ENCODE results near the gene G3BP1.
"Not testable (repeated sequence)": the region's sequence is repeated elsewhere in the genome, so short reads cannot be mapped to it uniquely, and the experiment has no call there.

The G3BP1 gene

GRCh38 chr5:151751593-151751992 is 20.2 kb upstream of the G3BP1 start:
- DNase-seq (ENCODE audit: extremely low read depth in 1 of 2, low read depth in 1 of 2) = no peak

- DNase-seq (ENCODE audit: extremely low read depth in 1 of 2, low read depth in 1 of 2) = no peak
These were observed 16.4 kb upstream of the G3BP1 start for GRCh38 chr5:151755383-151755782.

- DNase-seq (ENCODE audit: extremely low read depth in 1 of 2, low read depth in 1 of 2) = peak in 1 of 2 donors; percentile 20
These were observed 14.3 kb upstream of the G3BP1 start for GRCh38 chr5:151757233-151758140.

- DNase-seq (ENCODE audit: extremely low read depth in 1 of 2, low read depth in 1 of 2) = no peak
These were observed 13.7 kb upstream of the G3BP1 start for GRCh38 chr5:151758141-151758429.

- DNase-seq (ENCODE audit: extremely low read depth in 1 of 2, low read depth in 1 of 2) = peak; percentile 81 to 85
These were observed 13.1 kb upstream of the G3BP1 start, which contains the start of gene ATOX1 for GRCh38 chr5:151758430-151759241. Gene ATOX1, minus strand, starts transcription at chr5:151758631. Its CDS starts 80 bp downstream, at chr5:151758551.

GRCh38 chr5:151764801-151765200 is 7.0 kb upstream of the G3BP1 start:
- DNase-seq (ENCODE audit: extremely low read depth in 1 of 2, low read depth in 1 of 2) = no peak

GRCh38 chr5:151766975-151767374 is 4.8 kb upstream of the G3BP1 start:
- no peak for DNase-seq (ENCODE audit: extremely low read depth in 1 of 2, low read depth in 1 of 2)

- DNase-seq (ENCODE audit: extremely low read depth in 1 of 2, low read depth in 1 of 2) = peak in 1 of 2 donors; percentile 55
These were observed 1.1 kb upstream of the G3BP1 start for GRCh38 chr5:151770383-151771258.

- no peak for DNase-seq (ENCODE audit: extremely low read depth in 1 of 2, low read depth in 1 of 2)
These were observed 483 bp downstream of the G3BP1 start for GRCh38 chr5:151772029-151772845.

- DNase-seq (ENCODE audit: extremely low read depth in 1 of 2, low read depth in 1 of 2) = no peak
These were observed 1.2 kb downstream of the G3BP1 start for GRCh38 chr5:151772846-151773561.

- no peak for DNase-seq (ENCODE audit: extremely low read depth in 1 of 2, low read depth in 1 of 2)
These were observed 2.2 kb downstream of the G3BP1 start for GRCh38 chr5:151773951-151774350.

GRCh38 chr5:151775025-151775606 is 3.4 kb downstream of the G3BP1 start:
- DNase-seq (ENCODE audit: extremely low read depth in 1 of 2, low read depth in 1 of 2) = no peak

GRCh38 chr5:151779531-151780125 is 7.9 kb downstream of the G3BP1 start:
- no peak for DNase-seq (ENCODE audit: extremely low read depth in 1 of 2, low read depth in 1 of 2)

GRCh38 chr5:151780348-151780747 is 8.6 kb downstream of the G3BP1 start:
- no peak for DNase-seq (ENCODE audit: extremely low read depth in 1 of 2, low read depth in 1 of 2)

GRCh38 chr5:151781201-151781600 is 9.4 kb downstream of the G3BP1 start:
- no peak for DNase-seq (ENCODE audit: extremely low read depth in 1 of 2, low read depth in 1 of 2)

GRCh38 chr5:151783664-151784063 is 11.9 kb downstream of the G3BP1 start:
- DNase-seq (ENCODE audit: extremely low read depth in 1 of 2, low read depth in 1 of 2) = not testable (repeated sequence)

GRCh38 chr5:151784141-151784540 is 12.4 kb downstream of the G3BP1 start:
- DNase-seq (ENCODE audit: extremely low read depth in 1 of 2, low read depth in 1 of 2) = no peak

- no peak for DNase-seq (ENCODE audit: extremely low read depth in 1 of 2, low read depth in 1 of 2)
These were observed 14.7 kb downstream of the G3BP1 start for GRCh38 chr5:151786468-151786867.

GRCh38 chr5:151787817-151788216 is 16.1 kb downstream of the G3BP1 start:
- no peak for DNase-seq (ENCODE audit: extremely low read depth in 1 of 2, low read depth in 1 of 2)
